ENCODE measurements around the gene TNFRSF25. TPM values are rescaled to one million over a fixed set of nuclear protein-coding genes. Genes with fewer than 3 reads are reported as not detected.

TNFRSF25 gene
- total RNA-seq, 4 donors from 2014 or later = 1.0 to 4.2 (median 2.7) TPM

- in situ Hi-C loops (cut with MboI; ENCODE audit: low sequenced_read_pairs in 4 of 4) (no loop called here), intact Hi-C loops (cut with DNase I; ENCODE audit: low total_unique reads) (no loop called here)
- Histone ChIP-seq H3K4me1 (peaks cover 0 to 9% of the 10 kb centered on the region in 2 donors), H3K9me3 (no peaks in the 10 kb centered on the region), H3K4me3 (no peak overlapping the region), H3K36me3 (no peaks in the 10 kb centered on the region), H3K27ac (no peak overlapping the region), H3K27me3 (no peaks in the 10 kb centered on the region)
- no peak for TF ChIP-seq POLR2A (IDR thresholded peaks at IDR 0.05)
- no peak for TF ChIP-seq CTCF (IDR thresholded peaks at IDR 0.05 in 4 of 5, conservative IDR thresholded peaks at IDR 0.05 in 1 of 5)
- DNase-seq = no peak
- no peak for ATAC-seq
These were observed 46.4 kb upstream of the TNFRSF25 start for GRCh38 chr1:6512245-6512907.

GRCh38 chr1:6511561-6512244 lies 45.7 kb upstream of the TNFRSF25 start:
- H3K4me1 ChIP-seq = peaks cover 0 to 9% of the 10 kb centered on the region in 2 donors
- H3K27me3 ChIP-seq = no peaks in the 10 kb centered on the region
- in situ Hi-C loops (cut with MboI; ENCODE audit: low sequenced_read_pairs in 4 of 4) = no loop called here
- H3K4me3 ChIP-seq = no peak overlapping the region
- no peaks in the 10 kb centered on the region for H3K9me3 ChIP-seq
- ATAC-seq (no peak), DNase-seq (no peak)
- H3K27ac ChIP-seq = no peak overlapping the region
- intact Hi-C loops (cut with DNase I; ENCODE audit: low total_unique reads) = no loop called here
- TF ChIP-seq CTCF (IDR thresholded peaks at IDR 0.05 in 4 of 5, conservative IDR thresholded peaks at IDR 0.05 in 1 of 5) (no peak), POLR2A (IDR thresholded peaks at IDR 0.05) (no peak)
- no peaks in the 10 kb centered on the region for H3K36me3 ChIP-seq

GRCh38 chr1:6511056-6511455 lies 45.1 kb upstream of the TNFRSF25 start:
- TF ChIP-seq CTCF (IDR thresholded peaks at IDR 0.05 in 4 of 5, conservative IDR thresholded peaks at IDR 0.05 in 1 of 5) (no peak), POLR2A (IDR thresholded peaks at IDR 0.05) (no peak)
- ATAC-seq (no peak), DNase-seq (no peak)
- Histone ChIP-seq H3K27me3 (no peaks in the 10 kb centered on the region), H3K4me3 (no peak overlapping the region), H3K27ac (no peak overlapping the region), H3K9me3 (no peaks in the 10 kb centered on the region), H3K4me1 (peaks cover 0 to 9% of the 10 kb centered on the region in 2 donors), H3K36me3 (no peaks in the 10 kb centered on the region)
- intact Hi-C loops (cut with DNase I; ENCODE audit: low total_unique reads) (no loop called here), in situ Hi-C loops (cut with MboI; ENCODE audit: low sequenced_read_pairs in 4 of 4) (no loop called here)

- Histone ChIP-seq H3K4me1 (peaks cover 0 to 9% of the 10 kb centered on the region in 2 donors), H3K9me3 (no peaks in the 10 kb centered on the region), H3K27ac (no peak overlapping the region), H3K36me3 (no peaks in the 10 kb centered on the region), H3K4me3 (no peak overlapping the region), H3K27me3 (no peaks in the 10 kb centered on the region)
- TF ChIP-seq CTCF (IDR thresholded peaks at IDR 0.05 in 4 of 5, conservative IDR thresholded peaks at IDR 0.05 in 1 of 5) = no peak
- no peak for DNase-seq
- ATAC-seq = no peak
- in situ Hi-C loops (cut with MboI; ENCODE audit: low sequenced_read_pairs in 4 of 4) (no loop called here), intact Hi-C loops (cut with DNase I; ENCODE audit: low total_unique reads) (no loop called here)
These were observed 44.5 kb upstream of the TNFRSF25 start for GRCh38 chr1:6510493-6510892.

Measured in gastrocnemius medialis (tissue), 4 donors.